Measurements from ENCODE around the gene ZNF575.
"Not testable (repeated sequence)": the region's sequence is repeated elsewhere in the genome, so short reads cannot be mapped to it uniquely, and the experiment has no call there.

The ZNF575 gene

DNA sequence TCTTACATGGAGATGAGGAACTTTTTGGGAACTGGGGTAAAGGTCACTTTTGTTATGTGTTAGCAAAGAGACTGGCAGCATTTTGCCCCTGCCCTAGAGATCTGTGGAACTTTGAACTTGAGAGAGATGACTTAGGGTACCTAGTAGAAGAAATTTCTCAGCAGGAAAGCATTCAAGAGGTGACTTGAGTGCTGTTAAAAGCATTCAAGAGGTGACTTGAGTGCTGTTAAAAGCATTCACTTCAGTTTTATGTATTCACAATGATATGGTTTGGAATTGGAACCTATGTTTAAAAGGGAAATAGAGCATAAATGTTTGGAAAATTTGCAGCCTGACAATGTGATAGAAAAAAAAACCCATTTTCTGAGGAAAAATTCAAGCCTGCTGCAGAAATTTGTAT lies 20.6 kb upstream of the ZNF575 start:
- not testable (repeated sequence) for DNase-seq

DNA sequence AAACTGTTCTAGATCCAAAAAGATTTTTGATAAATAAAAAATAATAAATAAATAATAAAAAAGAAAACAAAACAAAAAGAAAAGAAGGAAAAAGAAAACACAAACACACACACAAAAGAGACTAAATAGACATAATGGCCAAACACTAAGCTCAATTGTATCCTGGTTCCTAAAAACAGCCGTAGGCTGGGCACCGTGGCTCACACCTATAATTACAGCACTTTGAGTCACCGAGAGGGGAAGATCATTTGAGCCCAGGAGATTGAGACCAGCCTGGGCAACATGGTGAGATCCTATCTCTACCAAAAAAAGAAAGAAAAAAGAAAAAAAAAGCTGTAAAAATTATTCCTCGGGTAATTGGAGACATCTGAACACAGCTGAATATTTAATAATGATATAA lies 14.9 kb upstream of the ZNF575 start:
- DNase-seq: no peak

DNA sequence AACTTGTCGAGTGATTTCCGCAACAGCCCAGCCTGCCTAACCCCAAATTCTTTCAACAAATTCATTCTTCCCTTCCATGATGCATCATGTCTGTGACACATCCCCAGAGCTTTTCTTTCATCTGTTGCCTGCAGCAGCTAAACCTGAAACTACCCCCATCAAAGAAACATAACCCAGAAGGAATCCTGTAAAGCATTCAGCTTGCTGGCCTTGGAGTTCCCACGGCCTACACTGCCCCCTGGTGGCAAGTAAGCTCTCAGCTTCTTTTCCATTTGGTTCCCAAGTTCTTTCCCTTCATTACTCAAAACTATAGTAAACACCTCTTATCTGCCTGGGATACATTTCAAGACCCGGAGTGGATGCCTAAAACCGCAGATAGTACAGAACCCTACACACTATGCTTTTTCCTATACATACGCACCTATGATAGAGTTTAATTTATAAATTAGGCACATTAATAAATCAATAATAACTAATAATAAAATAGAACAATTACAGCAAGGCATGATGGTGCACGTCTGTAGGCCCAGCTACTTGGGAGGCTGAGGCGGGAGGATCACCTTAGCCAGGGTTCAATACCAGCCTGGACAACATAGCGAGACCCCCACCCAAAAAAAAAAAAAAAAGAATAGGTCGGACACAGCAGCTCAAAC lies 13.4 kb upstream of the ZNF575 start:
- peak; percentile 89 for DNase-seq

DNA sequence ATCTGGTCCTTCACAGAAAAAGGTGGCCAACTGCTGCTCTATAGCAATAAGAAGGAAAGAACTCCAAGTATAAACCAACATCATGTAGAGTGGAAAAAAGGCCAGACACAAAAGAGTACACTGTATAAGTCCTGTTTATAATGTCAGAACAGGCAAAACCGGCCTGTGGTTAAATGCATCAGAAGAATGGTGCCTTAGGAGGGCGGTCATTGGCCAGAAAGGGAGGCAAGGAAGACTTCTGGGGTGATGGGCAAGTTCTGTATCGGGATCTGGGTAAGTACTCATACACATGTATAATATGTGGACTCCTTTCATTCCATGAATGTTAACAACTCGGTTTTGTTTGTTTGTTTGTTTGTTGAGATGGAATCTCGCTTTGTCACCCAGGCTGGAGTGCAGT lies 10.1 kb upstream of the ZNF575 start:
- DNase-seq: no peak

GRCh38 chr19:43523696-43524095 lies 9.3 kb upstream of the ZNF575 start:
- not testable (repeated sequence) for DNase-seq

- DNase-seq: peak; percentile 50
These were observed 7.8 kb upstream of the ZNF575 start for GRCh38 chr19:43524922-43525835.

GRCh38 chr19:43525836-43526771 lies 6.9 kb upstream of the ZNF575 start:
- DNase-seq: no peak

- DNase-seq: peak; percentile 88
These were observed 5.8 kb upstream of the ZNF575 start, which contains the start of gene ETHE1 for GRCh38 chr19:43526884-43527859. TSS of gene ETHE1 (minus strand) at chr19:43527201. CDS start at chr19:43527177, 24 bp downstream.

GRCh38 chr19:43527860-43528622 lies 4.9 kb upstream of the ZNF575 start:
- DNase-seq: no peak

DNA sequence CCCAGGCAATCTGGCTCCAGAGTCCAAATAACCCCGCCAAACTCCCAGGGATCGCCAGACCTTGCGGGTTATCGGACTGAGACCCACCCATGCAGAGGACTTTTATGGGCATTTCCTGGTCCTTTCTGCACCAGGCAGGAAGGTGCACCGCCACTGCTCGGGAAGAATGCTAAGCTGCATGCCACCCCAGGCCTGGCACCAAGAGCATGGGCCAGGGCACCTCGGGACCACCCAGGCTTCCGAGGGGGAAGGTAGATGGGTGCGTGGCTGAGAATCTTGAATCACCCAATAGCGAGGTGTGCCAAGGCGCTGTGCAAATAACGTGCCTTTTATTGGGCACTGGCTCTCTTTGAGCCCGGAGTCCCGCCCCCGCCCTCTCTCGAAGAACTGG lies 422 bp upstream of the ZNF575 start:
- DNase-seq: no peak

DNA sequence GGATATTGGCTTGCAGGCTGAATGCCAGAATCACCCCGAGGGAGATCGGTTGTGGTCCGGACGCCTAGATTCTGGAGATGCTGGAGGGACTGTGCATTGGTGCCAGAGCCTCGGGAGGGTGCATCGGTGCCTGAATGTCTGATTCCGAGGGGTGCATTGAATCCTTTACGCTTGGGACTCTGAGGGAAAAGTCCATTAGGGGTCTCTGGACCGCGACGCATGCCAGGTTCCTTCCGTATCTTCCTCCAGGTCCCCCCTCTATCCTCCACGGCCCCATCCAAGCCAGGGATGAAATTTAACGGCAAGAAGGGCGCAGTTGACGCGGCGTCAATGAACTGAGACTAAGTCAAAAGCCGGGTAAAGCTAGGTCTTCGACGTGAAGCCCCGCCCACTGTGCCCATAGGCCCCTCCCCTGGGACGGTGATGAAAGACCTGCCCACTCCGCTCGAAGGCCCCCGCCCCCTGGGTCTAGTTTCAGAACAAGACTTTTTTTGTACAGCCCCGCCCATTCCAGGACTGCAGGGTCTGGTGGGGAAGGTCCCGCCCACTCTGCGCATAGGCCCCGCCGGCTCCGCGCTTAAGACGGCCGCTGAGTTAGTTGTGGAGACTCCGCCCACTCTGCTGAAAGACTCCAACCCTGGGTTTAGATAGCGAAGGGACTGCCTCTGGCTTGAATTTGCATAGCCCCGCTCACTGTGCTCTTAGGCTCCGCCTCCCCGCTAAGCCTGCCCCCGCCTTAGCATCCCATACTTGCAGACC lies 737 bp downstream of the ZNF575 start:
- peak; percentile 97 for DNase-seq

DNA sequence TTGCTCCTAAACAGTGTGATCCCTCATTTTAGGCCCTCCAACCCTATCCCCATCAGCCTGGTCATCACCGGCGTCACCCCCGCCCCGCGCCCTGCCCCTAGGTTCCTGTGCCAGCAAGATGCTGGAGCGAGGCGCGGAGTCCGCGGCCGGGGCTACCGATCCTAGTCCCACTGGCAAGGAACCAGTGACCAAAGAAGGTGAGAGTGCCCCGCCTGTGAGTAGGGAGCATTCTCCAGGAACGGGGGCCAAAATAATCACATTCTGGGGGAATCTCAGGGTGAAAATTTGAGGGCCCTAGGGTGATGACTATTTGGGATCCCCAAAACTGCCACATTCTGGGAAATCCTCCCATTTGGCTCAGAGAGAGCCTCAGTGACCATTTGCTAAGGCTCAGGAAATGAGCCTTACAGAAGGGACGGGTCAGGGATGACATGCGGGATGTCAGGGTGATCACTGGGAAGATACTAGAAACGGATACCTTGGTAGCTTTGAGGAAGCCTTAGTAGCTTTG lies 1.4 kb downstream of the ZNF575 start:
- no peak for DNase-seq

DNA sequence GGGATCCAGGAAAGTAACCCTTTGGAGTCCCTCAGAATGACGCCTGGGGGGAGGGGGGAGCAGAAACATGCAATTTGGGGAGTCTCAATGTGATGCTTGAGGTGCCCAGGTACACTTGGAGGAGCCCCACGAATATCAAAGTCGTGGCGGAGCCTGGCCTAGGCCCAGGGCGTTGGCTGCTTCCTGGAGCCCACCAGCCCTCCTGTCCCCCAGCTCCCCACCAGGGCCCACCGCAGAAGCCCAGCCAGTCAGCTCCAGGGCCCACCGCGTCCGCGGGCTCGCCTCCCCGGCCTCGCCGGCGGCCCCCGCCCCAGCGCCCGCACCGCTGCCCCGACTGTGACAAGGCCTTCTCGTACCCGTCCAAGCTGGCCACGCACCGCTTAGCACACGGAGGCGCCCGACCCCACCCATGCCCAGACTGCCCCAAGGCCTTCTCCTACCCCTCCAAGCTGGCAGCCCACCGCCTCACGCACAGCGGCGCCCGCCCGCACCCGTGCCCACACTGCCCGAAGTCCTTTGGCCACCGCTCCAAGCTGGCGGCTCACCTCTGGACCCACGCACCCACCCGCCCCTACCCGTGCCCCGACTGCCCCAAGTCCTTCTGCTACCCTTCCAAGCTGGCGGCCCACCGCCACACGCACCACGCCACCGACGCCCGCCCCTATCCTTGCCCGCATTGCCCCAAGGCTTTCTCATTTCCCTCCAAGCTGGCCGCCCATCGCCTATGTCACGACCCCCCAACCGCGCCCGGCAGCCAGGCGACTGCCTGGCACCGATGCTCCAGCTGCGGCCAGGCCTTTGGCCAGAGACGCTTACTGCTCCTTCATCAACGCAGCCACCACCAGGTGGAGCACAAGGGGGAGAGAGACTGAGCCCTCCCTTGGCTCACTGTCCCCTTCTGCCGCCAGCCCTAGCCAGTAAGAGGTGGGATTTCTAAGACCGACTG lies 2.1 kb downstream of the ZNF575 start:
- DNase-seq: peak; percentile 82

GRCh38 chr19:43538922-43539321 lies 5.9 kb downstream of the ZNF575 start:
- no peak for DNase-seq

DNA sequence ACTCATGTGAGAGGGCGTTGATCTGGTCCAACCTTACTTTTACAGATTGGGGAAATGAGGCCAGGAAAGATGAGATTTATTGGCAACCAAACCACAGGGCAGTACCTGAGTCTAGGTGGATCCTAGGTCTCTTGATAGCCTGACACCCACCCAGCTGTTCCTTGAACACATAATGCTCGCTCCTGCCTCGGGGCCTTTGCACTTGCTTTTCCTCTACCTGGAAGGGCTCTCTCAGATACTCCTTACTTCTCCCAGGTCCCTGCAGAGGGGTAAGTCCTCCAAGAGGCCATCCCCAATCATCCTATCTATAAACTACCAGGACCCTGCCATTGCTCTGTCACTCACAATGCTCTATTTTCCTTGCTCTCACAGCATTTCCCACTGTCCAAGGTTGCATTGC lies 7.4 kb downstream of the ZNF575 start:
- no peak for DNase-seq

- no peak for DNase-seq
These were observed 9.1 kb downstream of the ZNF575 start for GRCh38 chr19:43541920-43542650.

- no peak for DNase-seq
These were observed 11.1 kb downstream of the ZNF575 start for GRCh38 chr19:43544077-43544476.

GRCh38 chr19:43545276-43545675 lies 12.3 kb downstream of the ZNF575 start:
- DNase-seq: no peak
